ENCODE data around the gene PFKFB2.

GRCh38 chr1:207030522-207031009, 22.5 kb upstream of the PFKFB2 start:
- TF ChIP-seq EZH2 (IDR thresholded peaks at IDR 0.05) (no peak), POLR2AphosphoS5 (IDR thresholded peaks at IDR 0.05; ENCODE audit: borderline replicate concordance, low read depth, low read length) (no peak)

Measured in SK-N-MC (cell line).